HG02885 (cell line): ENCODE data around the gene RBM17.
"Not testable (repeated sequence)": the region's sequence is repeated elsewhere in the genome, so short reads cannot be mapped to it uniquely, and the experiment has no call there.

ENCODE experiments used
- ATAC-seq: cut with Tn5 transposase; IDR thresholded peaks from one replicate; pipeline ENCODE4 v1.9.1; 2021; ENCODE audit warnings: mild to moderate bottlenecking; ENCODE audit not compliant: unreplicated experiment, poor library complexity

RBM17 gene

DNA sequence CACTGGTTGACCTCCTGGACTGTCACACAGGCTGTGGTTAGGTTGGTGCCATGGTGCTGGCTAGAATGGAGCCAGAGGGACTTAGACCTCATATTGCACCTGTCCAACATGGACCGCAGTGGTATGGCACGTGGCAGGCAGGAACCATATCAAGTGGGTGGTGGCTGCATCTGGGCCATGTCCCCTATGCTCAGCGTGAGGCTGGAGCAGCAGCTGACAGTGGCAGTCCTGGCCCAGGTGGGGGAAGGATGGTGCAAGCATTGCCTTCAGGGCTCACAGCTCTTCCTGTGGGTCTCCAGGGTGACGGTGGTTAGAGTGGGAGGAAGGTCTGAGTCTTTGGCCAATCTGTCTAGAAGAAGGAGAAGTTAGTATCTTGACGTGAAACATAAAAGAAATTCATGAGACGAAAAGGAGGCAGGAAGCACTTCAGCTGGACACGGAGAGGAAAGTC, 59.4 kb downstream of the RBM17 start:
- no peak for ATAC-seq

DNA sequence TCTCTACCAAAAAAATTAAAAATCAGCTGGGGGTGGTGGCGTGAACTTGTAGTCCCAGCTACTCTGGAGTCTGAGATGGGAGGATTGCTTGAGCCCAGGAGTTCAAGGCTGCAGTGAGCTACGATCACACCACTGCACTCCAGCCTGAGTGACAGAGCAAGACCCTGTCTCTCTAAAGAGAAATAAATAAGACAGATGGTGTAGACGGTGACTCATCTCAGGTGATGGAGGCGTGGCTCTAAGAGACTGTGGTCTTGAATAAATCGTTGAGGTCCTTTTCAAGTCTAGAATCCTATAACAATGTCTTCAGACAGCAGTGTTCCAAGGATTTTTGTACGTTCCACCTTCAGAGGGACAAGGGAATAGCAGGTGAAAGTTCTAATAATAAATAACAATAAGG, 60.1 kb downstream of the RBM17 start:
- no peak for ATAC-seq

DNA sequence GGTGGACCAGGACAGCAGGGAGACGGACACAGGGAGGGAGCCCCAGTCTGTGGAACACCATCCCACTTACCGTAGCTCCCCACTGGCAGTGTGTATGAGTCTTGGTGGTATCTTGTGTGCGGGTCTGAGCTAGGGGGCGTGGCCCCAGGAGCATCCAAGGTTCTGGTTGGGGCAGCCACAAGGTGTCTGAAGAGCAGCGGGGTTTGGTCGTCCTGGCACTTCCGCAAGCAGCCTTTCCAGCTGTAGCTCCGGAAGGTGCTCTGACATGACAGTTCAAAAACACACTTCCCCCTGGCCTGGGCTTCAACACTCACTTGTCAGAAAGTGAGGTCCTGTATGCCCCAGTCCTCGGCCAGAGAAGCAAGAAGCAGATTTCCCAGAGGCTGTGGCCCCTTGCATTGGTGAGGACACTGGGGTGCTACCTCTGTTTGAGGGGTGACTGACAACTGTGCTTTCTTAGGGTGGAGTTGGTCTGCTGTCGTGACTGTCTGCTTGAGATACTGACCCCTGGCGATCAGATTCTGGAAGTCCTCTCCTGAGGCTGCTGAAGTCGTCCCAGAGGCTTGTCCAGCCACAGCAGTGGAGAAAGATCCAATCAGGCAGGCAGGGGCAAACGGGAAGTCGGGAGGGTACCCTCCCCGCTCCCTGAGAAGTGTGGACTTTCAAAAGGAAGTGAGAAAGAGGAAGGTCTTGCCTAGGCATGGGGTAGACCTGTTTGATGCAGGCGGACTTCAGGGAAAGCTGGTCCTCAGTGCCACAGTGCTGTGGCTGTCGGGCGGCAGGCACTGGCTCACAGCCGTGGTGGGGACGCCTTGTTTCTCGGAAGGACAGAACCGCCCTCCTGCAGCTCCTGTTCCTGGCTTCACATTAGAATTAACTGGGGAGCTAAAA, 62.5 kb downstream of the RBM17 start:
- peak; percentile 88 for ATAC-seq

DNA sequence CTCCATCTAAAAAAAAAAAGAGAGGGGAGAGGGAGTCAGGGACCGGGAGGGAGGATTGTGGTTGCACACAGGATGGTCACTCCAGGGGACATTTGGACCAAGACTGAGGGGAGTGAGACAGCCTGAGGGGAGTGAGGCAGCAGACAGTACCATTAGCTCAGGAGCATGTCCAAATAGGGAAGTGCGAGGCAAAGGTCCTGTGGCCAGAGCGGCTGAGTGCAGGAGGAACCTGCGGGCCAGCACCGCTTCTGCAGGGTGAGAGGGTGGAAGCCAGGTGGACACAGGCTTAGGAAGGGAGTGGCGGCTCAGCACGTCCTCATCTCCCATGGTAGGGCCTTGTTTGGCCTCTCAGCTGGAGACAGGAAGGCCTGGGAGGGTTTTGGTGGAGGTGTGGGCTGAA, 65.0 kb downstream of the RBM17 start:
- ATAC-seq, result no peak

- no peak for ATAC-seq
Measured at GRCh38 chr10:6154566-6154965, 65.7 kb downstream of the RBM17 start.

- no peak for ATAC-seq
Measured at GRCh38 chr10:6158276-6158675, 69.4 kb downstream of the RBM17 start.

- ATAC-seq, result no peak
Measured at GRCh38 chr10:6161921-6162320, 73.1 kb downstream of the RBM17 start.

DNA sequence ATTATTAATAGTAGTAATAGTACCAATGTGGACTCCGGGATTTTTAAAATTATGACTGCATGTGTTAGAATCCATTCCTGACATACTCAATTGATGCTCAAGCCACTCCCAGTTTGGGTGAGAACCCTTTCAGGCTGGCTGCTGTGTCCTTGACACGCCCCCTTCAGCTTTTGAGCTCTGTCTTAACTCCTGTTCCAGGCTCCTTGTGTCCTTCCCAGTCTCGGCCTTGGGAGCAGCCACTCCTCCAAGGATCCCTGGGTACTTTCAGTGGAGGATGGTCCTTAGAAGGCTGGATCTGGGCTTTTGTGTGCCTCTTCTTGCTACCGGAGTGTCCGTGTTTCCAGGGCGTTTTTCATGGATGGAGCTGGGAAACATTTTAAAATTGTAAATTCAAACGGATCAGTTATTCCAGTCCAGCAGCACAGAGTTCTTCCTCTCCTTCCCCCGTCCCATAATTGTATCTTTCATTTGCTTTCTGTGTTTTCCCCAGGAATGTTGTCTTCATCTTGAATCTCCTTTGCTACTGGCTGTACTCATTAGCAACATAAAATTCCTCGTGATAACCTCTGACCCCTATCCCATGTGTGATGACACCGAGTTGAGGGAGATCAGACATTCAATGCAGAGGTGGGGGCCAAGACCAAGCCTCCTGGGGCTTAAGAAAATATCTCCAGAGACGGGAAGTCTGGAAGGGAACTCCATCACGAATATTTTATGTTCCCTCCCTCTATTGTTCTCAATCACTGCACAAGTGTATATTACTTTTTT, 73.9 kb downstream of the RBM17 start:
- no peak for ATAC-seq

DNA sequence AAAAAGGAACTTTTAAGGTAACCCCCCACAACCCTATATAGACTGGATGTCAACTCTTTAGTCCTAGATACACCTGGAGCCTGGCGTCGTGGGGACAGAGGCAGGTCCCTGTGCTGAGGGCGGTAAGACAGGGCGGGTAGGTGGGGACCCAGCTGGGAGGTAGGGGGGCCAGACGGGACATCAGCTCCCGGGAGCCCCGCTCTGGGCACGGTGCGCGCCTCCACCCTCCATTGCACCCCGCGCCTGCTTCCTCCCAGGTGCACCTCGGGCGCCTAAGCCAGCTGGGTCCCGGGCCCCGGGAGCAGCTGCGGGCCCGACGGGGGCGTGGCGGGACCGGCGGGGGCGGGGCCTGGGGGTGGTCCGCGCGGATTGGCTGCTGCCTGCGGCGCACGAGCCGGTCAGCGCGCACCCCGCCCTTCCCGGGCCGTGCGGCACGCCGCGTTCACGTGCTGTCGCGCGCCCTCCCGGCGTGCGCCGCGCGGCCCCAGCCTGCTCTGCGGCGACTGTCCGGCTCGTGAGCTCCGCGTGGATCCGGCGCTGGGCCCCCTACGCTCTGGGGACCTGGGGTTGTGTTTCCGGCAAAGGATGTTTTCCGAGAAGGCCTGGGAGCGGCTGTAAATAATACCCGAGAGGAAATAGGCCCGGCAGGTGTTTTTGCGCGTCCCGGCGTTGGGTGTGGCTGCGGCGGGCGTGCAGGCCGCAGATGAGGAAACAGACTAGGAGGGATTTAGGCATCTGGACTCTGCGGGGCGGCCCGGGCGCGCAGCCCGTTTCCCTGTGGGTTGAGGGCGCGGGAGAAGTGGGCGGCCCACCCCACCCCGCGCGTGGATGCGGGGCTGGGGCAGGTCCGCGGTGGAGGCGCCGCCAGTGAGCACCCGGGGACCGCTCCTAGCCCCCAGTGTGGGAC, 74.8 kb downstream of the RBM17 start:
- peak; percentile 97 for ATAC-seq

DNA sequence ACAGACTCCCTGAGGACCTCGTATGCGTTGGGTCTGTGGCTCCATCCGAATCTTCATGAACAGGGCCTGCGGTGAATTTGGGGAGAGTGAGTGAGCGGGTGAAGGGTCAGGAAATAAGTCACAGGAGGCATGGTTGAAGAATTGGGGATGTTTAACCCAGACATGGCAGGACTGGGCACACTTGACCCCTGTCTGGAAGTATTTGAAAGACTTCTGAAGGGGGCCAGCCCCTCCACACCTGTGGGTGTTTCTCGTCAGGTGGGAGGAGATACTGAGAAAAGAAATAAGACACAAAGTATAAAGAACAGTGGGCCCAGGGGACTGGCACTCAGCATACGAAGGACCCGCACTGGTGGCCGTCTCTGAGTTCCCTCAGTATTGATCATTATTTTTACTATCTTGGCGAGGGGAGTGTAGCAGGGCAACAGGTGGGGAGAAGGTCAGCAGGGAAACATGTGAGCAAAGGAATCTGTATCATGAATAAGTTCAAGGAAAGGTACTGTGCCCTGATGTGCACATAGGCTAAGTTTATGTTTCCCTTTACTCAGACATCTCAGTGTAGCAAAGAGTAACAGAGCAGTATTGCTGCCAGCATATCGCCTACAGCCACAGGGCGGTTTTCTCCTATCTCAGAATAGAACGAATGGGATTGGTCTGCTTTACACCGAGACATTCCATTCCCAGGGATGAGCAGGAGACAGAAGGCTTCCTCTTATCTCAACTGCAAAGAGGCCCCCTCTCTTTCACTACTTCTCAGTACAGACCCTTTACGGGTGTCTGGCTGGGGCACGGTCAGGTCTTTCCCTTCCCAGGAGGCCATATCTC, 75.6 kb downstream of the RBM17 start:
- ATAC-seq, result no peak

DNA sequence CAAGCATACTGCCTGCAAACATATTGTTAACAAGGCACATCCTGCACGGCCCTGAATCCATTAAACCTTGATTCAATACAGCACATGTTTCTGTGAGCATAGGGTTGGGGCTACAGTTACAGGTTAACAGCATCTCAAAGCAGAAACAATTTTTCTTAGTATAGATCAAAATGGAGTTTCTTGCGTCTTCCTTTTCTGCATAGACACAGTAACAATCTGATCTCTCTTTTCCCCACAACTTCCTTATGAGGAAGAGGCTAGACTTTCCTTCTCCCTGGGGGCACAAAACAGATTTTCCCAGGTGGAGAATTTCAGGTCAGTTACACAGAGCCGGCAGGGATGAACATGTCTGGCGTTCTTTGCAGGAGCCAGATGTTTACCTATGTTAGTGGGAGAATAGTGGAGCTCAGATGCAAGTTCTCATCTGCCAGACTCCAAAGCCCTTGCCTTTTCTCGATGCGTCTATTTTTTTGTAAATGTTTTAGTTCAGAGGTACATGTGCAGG, 76.4 kb downstream of the RBM17 start:
- ATAC-seq, result no peak

DNA sequence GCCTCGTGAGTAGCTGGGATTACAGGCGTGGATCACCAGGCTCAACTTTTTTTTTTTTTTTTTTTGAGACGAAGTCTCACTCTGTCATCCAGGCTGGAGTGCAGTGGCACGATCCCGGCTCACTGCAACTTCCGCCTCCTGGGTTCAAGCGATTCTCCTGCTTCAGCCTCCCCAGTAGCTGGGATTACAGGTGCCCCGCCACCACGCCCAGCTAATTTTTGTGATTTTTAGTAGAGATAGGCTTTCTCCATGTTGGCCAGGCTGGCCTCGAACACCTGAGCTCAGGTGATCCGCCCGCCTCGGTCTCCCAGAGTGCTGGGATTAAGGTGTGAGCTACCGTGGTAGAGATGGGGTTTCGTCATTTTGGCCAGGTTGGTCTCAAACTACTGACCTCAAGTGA, 77.1 kb downstream of the RBM17 start:
- ATAC-seq, result not testable (repeated sequence)
